HepG2 (cell line): ENCODE results near the gene OR11H6.

ENCODE experiments used
- ADNP ChIP-seq: sonication (generic); formaldehyde crosslinking; IDR thresholded peaks from 2 replicates; pipeline ENCODE4 v1.4.0; 2020; ENCODE audit warnings: missing genetic modification reagents
- HCFC1 ChIP-seq: fragments of 150-350 bp; IDR thresholded peaks from 2 replicates; pipeline ENCODE4 v1.6.1; 2014; ENCODE audit warnings: low read depth, low read length
- HHEX ChIP-seq: IDR thresholded peaks from 2 replicates; pipeline ENCODE4 v1.6.1; 2016; ENCODE audit warnings: control low read depth
- IKZF4 ChIP-seq: sonication (generic); formaldehyde crosslinking; IDR thresholded peaks from 2 replicates; pipeline ENCODE4 v1.5.1; 2020; ENCODE audit warnings: borderline replicate concordance, mild to moderate bottlenecking, low read depth, missing genetic modification reagents; ENCODE audit errors: not compliant biosample characterization
- JARID2 ChIP-seq: sonication (generic); formaldehyde crosslinking; IDR thresholded peaks from 2 replicates; pipeline ENCODE4 v1.8.1; 2023; ENCODE audit warnings: missing genetic modification reagents, inconsistent platforms; ENCODE audit not compliant: insufficient replicate concordance
- ZNF138 ChIP-seq: sonication (generic); formaldehyde crosslinking; IDR thresholded peaks from 2 replicates; pipeline ENCODE4 v1.5.0; 2020; ENCODE audit warnings: mild to moderate bottlenecking, low read depth, missing genetic modification reagents
- ZNF230 ChIP-seq: sonication (generic); formaldehyde crosslinking; IDR thresholded peaks from 2 replicates; pipeline ENCODE4 v1.4.0; 2020; ENCODE audit warnings: mild to moderate bottlenecking, missing genetic modification reagents
- ZNF558 ChIP-seq: sonication (generic); formaldehyde crosslinking; IDR thresholded peaks from 2 replicates; pipeline ENCODE4 v1.9.0; 2022; ENCODE audit warnings: mild to moderate bottlenecking, missing genetic modification reagents, borderline replicate concordance
- TF ChIP-seq, protein P1 (sequence below): sonication (generic); formaldehyde crosslinking; IDR thresholded peaks from 2 replicates; pipeline ENCODE4 v1.5.0; 2020; ENCODE audit warnings: missing genetic modification reagents
- TF ChIP-seq, protein P2 (sequence below): sonication (generic); formaldehyde crosslinking; IDR thresholded peaks from 2 replicates; pipeline ENCODE4 v1.4.0; 2020; ENCODE audit warnings: missing genetic modification reagents
- TF ChIP-seq, protein P3 (sequence below): sonication (generic); formaldehyde crosslinking; IDR thresholded peaks from 2 replicates; pipeline ENCODE4 v1.5.0; 2020; ENCODE audit warnings: mild to moderate bottlenecking, missing genetic modification reagents, moderate library complexity

DNA sequence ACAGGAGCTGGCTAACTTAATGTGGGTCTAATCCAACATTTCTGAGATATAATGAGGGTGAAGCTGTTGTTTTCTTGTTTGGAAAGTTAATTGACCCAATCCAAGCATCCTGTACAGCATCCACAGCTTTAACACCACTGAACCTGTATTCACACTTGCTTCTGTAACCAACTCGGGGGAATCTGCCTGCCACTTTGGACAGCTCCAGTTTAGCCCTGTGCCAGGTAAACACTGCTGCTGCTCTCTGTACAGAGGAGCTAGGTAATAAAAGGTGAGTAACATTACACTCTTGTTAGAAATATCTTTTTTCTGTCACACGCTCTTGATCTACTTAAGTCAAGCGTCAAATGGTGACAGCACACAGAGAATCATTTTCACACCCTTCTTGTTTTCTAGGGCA is 32.1 kb upstream of the OR11H6 start:
- TF ChIP-seq, protein P1, sequence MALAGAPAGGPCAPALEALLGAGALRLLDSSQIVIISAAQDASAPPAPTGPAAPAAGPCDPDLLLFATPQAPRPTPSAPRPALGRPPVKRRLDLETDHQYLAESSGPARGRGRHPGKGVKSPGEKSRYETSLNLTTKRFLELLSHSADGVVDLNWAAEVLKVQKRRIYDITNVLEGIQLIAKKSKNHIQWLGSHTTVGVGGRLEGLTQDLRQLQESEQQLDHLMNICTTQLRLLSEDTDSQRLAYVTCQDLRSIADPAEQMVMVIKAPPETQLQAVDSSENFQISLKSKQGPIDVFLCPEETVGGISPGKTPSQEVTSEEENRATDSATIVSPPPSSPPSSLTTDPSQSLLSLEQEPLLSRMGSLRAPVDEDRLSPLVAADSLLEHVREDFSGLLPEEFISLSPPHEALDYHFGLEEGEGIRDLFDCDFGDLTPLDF (CRISPR knock-in tag): no peak
- TF ChIP-seq, protein P2, sequence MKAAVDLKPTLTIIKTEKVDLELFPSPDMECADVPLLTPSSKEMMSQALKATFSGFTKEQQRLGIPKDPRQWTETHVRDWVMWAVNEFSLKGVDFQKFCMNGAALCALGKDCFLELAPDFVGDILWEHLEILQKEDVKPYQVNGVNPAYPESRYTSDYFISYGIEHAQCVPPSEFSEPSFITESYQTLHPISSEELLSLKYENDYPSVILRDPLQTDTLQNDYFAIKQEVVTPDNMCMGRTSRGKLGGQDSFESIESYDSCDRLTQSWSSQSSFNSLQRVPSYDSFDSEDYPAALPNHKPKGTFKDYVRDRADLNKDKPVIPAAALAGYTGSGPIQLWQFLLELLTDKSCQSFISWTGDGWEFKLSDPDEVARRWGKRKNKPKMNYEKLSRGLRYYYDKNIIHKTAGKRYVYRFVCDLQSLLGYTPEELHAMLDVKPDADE (CRISPR knock-in tag): no peak
- no peak for TF ChIP-seq ZNF230 (CRISPR knock-in tag)
- TF ChIP-seq HHEX (CRISPR knock-in tag): no peak
- no peak for TF ChIP-seq JARID2 (CRISPR knock-in tag)
- TF ChIP-seq, protein P3, sequence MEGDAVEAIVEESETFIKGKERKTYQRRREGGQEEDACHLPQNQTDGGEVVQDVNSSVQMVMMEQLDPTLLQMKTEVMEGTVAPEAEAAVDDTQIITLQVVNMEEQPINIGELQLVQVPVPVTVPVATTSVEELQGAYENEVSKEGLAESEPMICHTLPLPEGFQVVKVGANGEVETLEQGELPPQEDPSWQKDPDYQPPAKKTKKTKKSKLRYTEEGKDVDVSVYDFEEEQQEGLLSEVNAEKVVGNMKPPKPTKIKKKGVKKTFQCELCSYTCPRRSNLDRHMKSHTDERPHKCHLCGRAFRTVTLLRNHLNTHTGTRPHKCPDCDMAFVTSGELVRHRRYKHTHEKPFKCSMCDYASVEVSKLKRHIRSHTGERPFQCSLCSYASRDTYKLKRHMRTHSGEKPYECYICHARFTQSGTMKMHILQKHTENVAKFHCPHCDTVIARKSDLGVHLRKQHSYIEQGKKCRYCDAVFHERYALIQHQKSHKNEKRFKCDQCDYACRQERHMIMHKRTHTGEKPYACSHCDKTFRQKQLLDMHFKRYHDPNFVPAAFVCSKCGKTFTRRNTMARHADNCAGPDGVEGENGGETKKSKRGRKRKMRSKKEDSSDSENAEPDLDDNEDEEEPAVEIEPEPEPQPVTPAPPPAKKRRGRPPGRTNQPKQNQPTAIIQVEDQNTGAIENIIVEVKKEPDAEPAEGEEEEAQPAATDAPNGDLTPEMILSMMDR (CRISPR knock-in tag): no peak
- TF ChIP-seq ADNP (CRISPR knock-in tag): no peak
- no peak for TF ChIP-seq IKZF4
- TF ChIP-seq ZNF138 (CRISPR knock-in tag): no peak
- TF ChIP-seq ZNF558: no peak
- no peak for TF ChIP-seq HCFC1
